Left kidney (tissue), 1 donor: ENCODE data around the gene CRISP3. TPM values are rescaled to one million over a fixed set of nuclear protein-coding genes. Genes with fewer than 3 reads are reported as not detected.

Experiments
- polyA plus RNA-seq: library from polyadenylated mRNA; unstranded; fragments of 120-200 nt; gene quantifications from one replicate; pipeline ENCODE4 v1.2.1, GENCODE V29; 2013; ENCODE audit not compliant: insufficient read length

CRISP3 gene
- polyA plus RNA-seq, 1 donor, result not detected

Other genes with a start within 250 kb of the CRISP3 start
- gene GLYATL3, start 244.5 kb downstream of the CRISP3 start, polyA plus RNA-seq, result not detected
- 2.0 TPM for gene C6orf141, start 193.7 kb downstream of the CRISP3 start, polyA plus RNA-seq
- 0.96 TPM for gene RHAG, start 107.5 kb downstream of the CRISP3 start, polyA plus RNA-seq
- 0.20 TPM for gene CRISP2, start 30.8 kb downstream of the CRISP3 start, polyA plus RNA-seq
- not detected for gene PGK2, start 42.9 kb upstream of the CRISP3 start, polyA plus RNA-seq
- not detected for gene CRISP1, start 122.1 kb upstream of the CRISP3 start, polyA plus RNA-seq
- gene DEFB114, start 219.8 kb upstream of the CRISP3 start, polyA plus RNA-seq, result not detected
- gene DEFB113, start 225.2 kb upstream of the CRISP3 start, polyA plus RNA-seq, result not detected